Measurements from ENCODE around the gene PACSIN3.

Gene PACSIN3

DNA sequence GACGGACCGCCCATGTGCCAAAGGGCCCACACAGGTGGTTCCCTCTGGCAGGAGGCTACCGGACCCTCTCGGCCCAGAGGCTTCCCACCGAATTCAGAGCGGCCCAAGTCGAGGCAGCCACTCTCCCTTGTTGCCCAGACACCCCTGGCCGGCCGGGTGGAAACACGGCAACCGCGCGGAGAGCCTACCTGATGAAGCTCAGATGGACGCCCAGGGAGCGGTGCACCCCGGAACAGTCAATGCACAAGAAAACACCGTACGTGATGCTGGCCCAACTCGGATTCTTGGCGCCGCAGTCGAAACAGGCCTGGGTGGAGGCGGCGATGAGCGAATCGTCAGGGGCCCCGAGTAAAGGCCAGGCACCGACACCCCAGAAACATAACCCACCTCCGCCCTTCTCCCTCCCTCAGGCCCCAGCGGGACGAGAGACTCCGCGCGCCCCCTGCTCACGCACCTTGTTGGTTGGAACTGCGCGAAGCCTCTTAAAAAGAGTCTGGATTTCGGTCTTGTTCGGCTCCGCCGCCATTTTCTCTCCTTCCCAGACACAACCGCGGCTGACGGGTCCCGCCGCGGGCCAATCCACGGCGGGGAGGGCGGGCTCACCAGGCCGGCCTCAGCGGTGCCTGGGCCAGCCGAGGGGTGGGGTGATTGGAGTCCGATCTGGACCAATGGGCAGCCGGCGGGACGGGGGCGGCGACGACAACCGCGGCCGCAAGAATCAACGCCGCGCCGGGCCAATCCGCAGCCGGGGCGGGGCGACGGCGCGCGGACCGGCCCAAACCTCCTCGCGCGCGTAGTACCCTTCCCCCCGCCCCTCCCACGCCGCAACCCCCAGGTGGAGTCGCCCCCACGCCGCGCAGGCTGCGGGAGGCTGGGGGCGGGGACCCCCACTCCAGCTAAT lies 9.7 kb downstream of the PACSIN3 start, which contains the start of gene ARFGAP2:
TSS of gene ARFGAP2 (minus strand) at position 552 of the 901 bp plus-strand sequence. CDS start at position 526, 26 bp downstream.
- no peaks in the 10 kb centered on the region for H3K4me1 ChIP-seq (ENCODE audit: control insufficient read depth, insufficient read depth, low read length)
- H3K27ac ChIP-seq (ENCODE audit: low read depth, low read length), result peak within 1 kb of the TSS; percentile 90
- H3K4me3 ChIP-seq (ENCODE audit: low read depth, low read length), result peak within 1 kb of the TSS; percentile 95
- H3K9ac ChIP-seq (ENCODE audit: low read depth, low read length), result peak within 1 kb of the TSS; percentile 97
- H3K27me3 ChIP-seq (ENCODE audit: control insufficient read depth, insufficient read depth, low read length), result no peaks in the 10 kb centered on the region
- H3K36me3 ChIP-seq (ENCODE audit: control insufficient read depth, insufficient read depth, low read length), result peaks cover 59% of the 10 kb centered on the region
- no peaks in the 10 kb centered on the region for H3K9me3 ChIP-seq (ENCODE audit: control insufficient read depth, insufficient read depth, low read length)

DNA sequence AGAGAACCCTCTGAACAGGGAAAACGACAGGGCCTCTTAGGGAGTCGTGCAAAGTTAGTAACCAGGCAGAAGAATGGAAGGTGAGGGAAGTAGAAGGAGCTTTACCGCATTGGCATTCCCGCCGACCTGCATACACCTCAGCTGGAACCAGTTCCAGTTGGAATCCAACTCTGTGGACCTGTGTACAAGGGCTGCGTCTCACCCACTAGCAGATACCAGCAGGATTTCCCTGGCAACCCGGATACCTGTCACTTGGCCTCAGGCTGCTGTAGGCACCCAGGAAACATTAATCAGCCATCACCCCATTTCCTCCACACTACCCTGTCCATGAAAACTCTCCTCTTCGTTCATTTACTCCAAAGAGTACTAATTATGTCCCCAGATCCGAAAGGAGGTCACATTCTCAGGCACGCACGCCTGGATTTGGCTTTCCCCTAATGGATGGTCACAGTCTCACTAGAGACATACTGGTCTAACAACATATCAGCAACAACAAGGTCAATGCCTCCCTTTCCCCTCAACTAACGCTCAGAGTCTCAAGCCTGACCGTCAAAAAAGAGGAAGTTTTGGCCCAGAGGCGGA lies 10.4 kb downstream of the PACSIN3 start:
- peak overlapping the region; percentile 97 for H3K9ac ChIP-seq (ENCODE audit: low read depth, low read length)
- H3K27me3 ChIP-seq (ENCODE audit: control insufficient read depth, insufficient read depth, low read length), result no peaks in the 10 kb centered on the region
- no peaks in the 10 kb centered on the region for H3K4me1 ChIP-seq (ENCODE audit: control insufficient read depth, insufficient read depth, low read length)
- H3K27ac ChIP-seq (ENCODE audit: low read depth, low read length), result peak overlapping the region; percentile 90
- no peaks in the 10 kb centered on the region for H3K9me3 ChIP-seq (ENCODE audit: control insufficient read depth, insufficient read depth, low read length)
- peaks cover 67% of the 10 kb centered on the region for H3K36me3 ChIP-seq (ENCODE audit: control insufficient read depth, insufficient read depth, low read length)
- H3K4me3 ChIP-seq (ENCODE audit: low read depth, low read length), result peak overlapping the region; percentile 95

DNA sequence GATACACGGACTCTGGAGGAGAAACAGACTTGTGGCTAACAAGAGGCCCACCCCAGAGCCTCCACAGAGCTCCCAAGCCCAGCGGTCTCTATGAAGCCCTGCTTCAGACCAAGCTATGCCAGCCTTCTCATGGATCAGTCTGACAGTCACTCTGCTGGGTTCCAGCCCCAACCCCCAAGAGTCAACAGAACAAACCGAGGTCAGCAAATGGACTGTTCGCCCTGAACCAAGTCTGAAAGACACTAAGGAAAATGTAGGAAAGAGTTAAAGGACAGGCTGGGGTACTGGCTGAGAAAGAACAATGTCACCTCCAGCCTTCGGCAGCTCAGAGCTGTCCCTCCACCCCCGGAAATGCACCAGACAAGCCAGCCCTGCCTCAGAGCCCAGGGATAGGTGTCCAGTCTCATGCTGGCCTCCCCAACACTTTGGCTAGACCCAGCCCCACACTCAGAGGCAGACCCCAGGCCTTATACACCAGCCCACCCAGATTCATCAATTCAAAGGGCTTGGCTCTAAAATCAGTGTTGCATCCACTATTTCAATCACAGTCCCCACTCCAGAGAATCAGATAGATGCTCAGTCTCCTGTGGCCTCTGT lies 13.4 kb downstream of the PACSIN3 start:
- Histone ChIP-seq H3K36me3 (ENCODE audit: control insufficient read depth, insufficient read depth, low read length) (peaks cover 65% of the 10 kb centered on the region), H3K27me3 (ENCODE audit: control insufficient read depth, insufficient read depth, low read length) (no peaks in the 10 kb centered on the region), H3K9me3 (ENCODE audit: control insufficient read depth, insufficient read depth, low read length) (no peaks in the 10 kb centered on the region), H3K9ac (ENCODE audit: low read depth, low read length) (no peak overlapping the region), H3K27ac (ENCODE audit: low read depth, low read length) (no peak overlapping the region), H3K4me3 (ENCODE audit: low read depth, low read length) (no peak overlapping the region), H3K4me1 (ENCODE audit: control insufficient read depth, insufficient read depth, low read length) (no peaks in the 10 kb centered on the region)

DNA sequence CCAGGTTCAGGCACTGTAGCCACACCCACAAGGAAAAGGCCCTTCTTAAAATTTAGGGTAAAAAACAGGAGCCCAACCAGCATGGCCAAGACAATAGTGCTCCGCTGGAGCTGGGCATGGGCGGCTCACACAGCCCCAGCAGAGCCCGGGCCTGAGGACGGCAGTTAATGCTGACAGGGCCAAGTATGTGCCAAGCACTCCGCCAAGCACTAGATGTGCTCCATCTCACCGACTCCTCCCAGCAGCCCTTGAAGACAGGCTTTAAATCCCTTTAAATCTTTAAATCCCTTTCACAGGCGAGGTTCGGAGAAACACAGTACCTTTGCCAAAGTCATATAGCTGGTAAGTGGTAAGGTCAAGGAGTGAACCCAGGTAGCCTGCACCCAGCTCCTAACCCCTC lies 14.4 kb downstream of the PACSIN3 start:
- Histone ChIP-seq H3K27ac (ENCODE audit: low read depth, low read length) (no peak overlapping the region), H3K4me3 (ENCODE audit: low read depth, low read length) (no peak overlapping the region), H3K4me1 (ENCODE audit: control insufficient read depth, insufficient read depth, low read length) (no peaks in the 10 kb centered on the region), H3K9me3 (ENCODE audit: control insufficient read depth, insufficient read depth, low read length) (no peaks in the 10 kb centered on the region), H3K36me3 (ENCODE audit: control insufficient read depth, insufficient read depth, low read length) (peaks cover 75% of the 10 kb centered on the region), H3K9ac (ENCODE audit: low read depth, low read length) (no peak overlapping the region), H3K27me3 (ENCODE audit: control insufficient read depth, insufficient read depth, low read length) (no peaks in the 10 kb centered on the region)

DNA sequence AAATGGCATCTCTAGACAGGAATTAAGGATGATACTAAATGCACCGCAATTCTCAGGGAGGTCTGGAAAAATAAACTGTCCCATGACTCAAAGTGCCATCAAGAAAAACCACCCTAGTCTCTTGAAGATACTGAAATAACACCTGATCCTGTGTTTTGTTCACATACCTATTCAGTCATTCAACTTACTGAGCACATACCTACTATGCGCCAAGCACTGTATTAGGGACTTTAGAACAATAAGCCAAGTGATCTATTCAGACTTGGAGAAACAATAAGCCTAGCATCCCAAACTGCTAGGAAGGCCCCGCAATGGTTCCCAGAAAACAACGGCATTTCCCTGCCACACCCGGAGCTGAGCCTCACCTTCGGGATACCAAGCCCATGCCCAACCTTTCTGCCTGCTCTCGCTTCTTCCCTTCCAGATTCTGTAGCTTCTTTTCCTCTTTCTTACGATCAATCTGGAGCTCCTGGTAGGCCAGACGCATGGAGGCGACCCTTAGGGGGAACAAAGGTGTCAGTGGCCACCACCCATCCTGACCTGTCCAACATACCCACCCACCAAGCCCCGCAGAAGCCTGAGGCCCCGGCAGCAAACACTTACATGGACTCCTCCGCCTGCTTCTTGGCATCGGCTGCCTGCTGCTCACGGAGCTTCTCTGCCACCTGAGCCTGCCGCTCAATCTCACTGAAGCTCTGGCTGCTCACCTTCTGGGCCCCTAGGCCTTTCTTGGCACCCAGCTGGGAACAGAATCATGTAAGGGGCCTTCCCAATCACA lies 15.0 kb downstream of the PACSIN3 start:
- Histone ChIP-seq H3K4me1 (ENCODE audit: control insufficient read depth, insufficient read depth, low read length) (no peaks in the 10 kb centered on the region), H3K9me3 (ENCODE audit: control insufficient read depth, insufficient read depth, low read length) (no peaks in the 10 kb centered on the region), H3K36me3 (ENCODE audit: control insufficient read depth, insufficient read depth, low read length) (peaks cover 81% of the 10 kb centered on the region), H3K27ac (ENCODE audit: low read depth, low read length) (no peak overlapping the region), H3K27me3 (ENCODE audit: control insufficient read depth, insufficient read depth, low read length) (no peaks in the 10 kb centered on the region), H3K9ac (ENCODE audit: low read depth, low read length) (no peak overlapping the region), H3K4me3 (ENCODE audit: low read depth, low read length) (no peak overlapping the region)

DNA sequence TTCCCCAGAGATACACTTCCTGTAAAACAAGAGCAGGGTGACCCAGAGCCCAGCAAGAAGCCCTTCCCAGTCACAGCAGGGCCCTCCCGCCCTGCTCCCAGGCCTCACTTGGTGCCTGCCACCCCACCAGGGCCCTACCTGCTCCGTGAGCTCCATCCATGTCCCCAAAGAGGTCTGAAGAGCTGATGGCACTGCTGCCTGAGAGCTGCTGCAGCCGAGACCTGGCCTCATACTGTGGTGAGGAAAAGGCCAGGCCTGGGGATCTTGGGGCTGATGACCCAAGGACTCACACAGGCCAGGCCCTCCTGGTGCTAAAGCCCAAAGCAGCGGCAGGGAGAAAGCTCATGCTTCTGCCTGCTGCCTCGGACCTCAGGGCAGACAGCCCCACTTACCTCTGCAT lies 19.9 kb downstream of the PACSIN3 start:
- no peaks in the 10 kb centered on the region for H3K4me1 ChIP-seq (ENCODE audit: control insufficient read depth, insufficient read depth, low read length)
- no peak overlapping the region for H3K27ac ChIP-seq (ENCODE audit: low read depth, low read length)
- H3K9me3 ChIP-seq (ENCODE audit: control insufficient read depth, insufficient read depth, low read length), result no peaks in the 10 kb centered on the region
- H3K27me3 ChIP-seq (ENCODE audit: control insufficient read depth, insufficient read depth, low read length), result no peaks in the 10 kb centered on the region
- no peak overlapping the region for H3K4me3 ChIP-seq (ENCODE audit: low read depth, low read length)
- no peak overlapping the region for H3K9ac ChIP-seq (ENCODE audit: low read depth, low read length)
- H3K36me3 ChIP-seq (ENCODE audit: control insufficient read depth, insufficient read depth, low read length), result peaks cover 70% of the 10 kb centered on the region

DNA sequence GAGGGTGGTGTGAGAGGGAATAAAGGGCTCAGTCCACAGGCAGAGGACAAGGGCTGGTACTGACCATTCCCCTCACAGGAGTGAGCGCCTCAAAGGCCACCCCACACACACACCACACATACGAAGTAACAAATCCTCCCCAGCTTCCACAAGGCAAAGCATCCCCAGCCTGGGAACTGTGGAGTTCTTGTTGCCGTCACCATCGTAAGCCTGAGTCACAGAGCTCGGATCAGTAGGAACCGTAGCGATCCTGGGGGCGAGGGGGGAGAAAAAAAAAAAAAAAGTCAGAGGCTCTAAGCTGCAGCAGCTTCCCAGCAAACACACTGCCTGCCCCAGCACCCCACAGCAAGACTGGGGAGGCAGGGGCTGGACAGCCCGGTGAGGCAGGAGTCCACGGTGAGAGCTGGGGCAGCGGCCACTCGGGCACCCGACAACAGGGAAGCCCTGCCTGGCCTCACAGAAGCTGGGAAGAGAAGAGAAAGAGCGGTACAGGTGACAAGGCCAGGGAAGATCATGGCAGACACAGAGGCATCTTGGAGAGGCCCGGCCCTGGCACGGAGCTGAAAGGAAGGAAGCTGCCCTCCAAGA lies 20.9 kb downstream of the PACSIN3 start:
- Histone ChIP-seq H3K27me3 (ENCODE audit: control insufficient read depth, insufficient read depth, low read length) (no peaks in the 10 kb centered on the region), H3K9me3 (ENCODE audit: control insufficient read depth, insufficient read depth, low read length) (no peaks in the 10 kb centered on the region), H3K36me3 (ENCODE audit: control insufficient read depth, insufficient read depth, low read length) (peaks cover 61% of the 10 kb centered on the region)

DNA sequence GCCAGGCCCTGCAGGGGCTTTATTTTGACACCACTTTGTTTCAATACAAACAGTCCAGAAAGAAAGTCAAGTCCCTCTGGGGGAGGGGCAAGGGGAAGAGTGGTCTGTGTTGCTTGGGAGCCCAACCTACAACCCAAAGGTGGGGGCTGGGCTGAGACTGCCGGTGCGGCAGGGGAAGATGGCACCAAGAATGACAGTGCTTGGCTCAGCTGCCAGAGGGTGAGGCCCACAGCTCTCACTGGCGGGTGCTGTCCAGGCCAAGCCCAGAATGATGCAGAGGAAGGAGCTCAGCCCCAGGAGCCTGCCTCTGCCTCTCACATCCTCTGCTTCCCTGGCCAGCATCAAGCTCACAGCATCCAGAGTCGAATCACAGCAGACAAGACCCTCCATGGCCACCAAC lies 21.9 kb downstream of the PACSIN3 start:
- H3K36me3 ChIP-seq (ENCODE audit: control insufficient read depth, insufficient read depth, low read length), result peaks cover 55% of the 10 kb centered on the region

More for the DNA sequence above, 20.9 kb downstream of the PACSIN3 start:
- Histone ChIP-seq H3K27ac (ENCODE audit: low read depth, low read length) (no peak overlapping the region), H3K9ac (ENCODE audit: low read depth, low read length) (no peak overlapping the region), H3K4me3 (ENCODE audit: low read depth, low read length) (no peak overlapping the region), H3K4me1 (ENCODE audit: control insufficient read depth, insufficient read depth, low read length) (no peaks in the 10 kb centered on the region)

DNA sequence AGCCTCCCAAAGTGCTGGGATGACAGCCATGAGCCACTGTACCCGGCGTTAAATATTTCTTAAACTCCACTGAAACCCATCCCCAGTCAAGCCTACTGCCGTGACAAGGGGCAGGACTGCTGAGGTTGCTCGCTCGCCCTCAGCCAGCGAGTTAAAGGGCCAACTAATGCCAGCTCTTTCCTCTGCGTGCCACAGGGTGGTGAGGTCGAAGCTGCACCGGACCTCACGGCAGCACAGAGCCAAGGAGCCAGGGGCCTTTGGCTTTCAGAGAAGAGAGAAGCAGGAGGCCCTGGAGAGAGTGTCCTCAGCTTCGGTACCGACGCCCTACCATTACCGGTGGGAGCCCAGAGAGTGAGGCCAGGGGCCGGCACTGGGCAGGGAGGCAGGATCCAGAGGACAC lies 22.3 kb downstream of the PACSIN3 start:
- no peaks in the 10 kb centered on the region for H3K9me3 ChIP-seq (ENCODE audit: control insufficient read depth, insufficient read depth, low read length)
- no peaks in the 10 kb centered on the region for H3K4me1 ChIP-seq (ENCODE audit: control insufficient read depth, insufficient read depth, low read length)
- H3K9ac ChIP-seq (ENCODE audit: low read depth, low read length), result no peak overlapping the region
- H3K27me3 ChIP-seq (ENCODE audit: control insufficient read depth, insufficient read depth, low read length), result no peaks in the 10 kb centered on the region
- H3K27ac ChIP-seq (ENCODE audit: low read depth, low read length), result no peak overlapping the region
- peaks cover 52% of the 10 kb centered on the region for H3K36me3 ChIP-seq (ENCODE audit: control insufficient read depth, insufficient read depth, low read length)
- no peak overlapping the region for H3K4me3 ChIP-seq (ENCODE audit: low read depth, low read length)

More for the DNA sequence above, 21.9 kb downstream of the PACSIN3 start:
- H3K4me3 ChIP-seq (ENCODE audit: low read depth, low read length), result no peak overlapping the region
- no peaks in the 10 kb centered on the region for H3K27me3 ChIP-seq (ENCODE audit: control insufficient read depth, insufficient read depth, low read length)
- H3K4me1 ChIP-seq (ENCODE audit: control insufficient read depth, insufficient read depth, low read length), result no peaks in the 10 kb centered on the region
- no peak overlapping the region for H3K9ac ChIP-seq (ENCODE audit: low read depth, low read length)
- H3K9me3 ChIP-seq (ENCODE audit: control insufficient read depth, insufficient read depth, low read length), result no peaks in the 10 kb centered on the region
- H3K27ac ChIP-seq (ENCODE audit: low read depth, low read length), result no peak overlapping the region

DNA sequence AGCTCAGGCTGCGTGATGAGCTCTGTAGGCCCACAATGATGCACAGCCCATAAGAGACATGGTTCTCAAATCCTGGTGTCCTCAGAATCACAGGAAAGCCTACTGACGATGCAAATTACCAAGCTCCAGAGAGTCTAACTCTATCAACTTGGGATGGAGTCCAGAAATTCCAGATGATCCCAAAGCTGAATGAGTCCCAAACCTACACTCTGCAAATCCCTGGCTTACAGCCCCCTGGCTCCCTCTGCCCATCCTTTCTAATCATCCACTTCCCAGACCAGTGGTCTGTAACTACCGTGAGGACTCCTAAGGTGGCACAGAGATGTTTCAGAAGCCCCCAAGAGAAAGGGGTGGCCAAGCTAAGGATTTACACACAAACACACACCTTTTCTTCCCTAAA lies 23.0 kb downstream of the PACSIN3 start:
- H3K4me1 ChIP-seq (ENCODE audit: control insufficient read depth, insufficient read depth, low read length), result no peaks in the 10 kb centered on the region
- no peaks in the 10 kb centered on the region for H3K9me3 ChIP-seq (ENCODE audit: control insufficient read depth, insufficient read depth, low read length)
- no peaks in the 10 kb centered on the region for H3K27me3 ChIP-seq (ENCODE audit: control insufficient read depth, insufficient read depth, low read length)
- no peak overlapping the region for H3K4me3 ChIP-seq (ENCODE audit: low read depth, low read length)
- H3K27ac ChIP-seq (ENCODE audit: low read depth, low read length), result no peak overlapping the region
- no peak overlapping the region for H3K9ac ChIP-seq (ENCODE audit: low read depth, low read length)
- H3K36me3 ChIP-seq (ENCODE audit: control insufficient read depth, insufficient read depth, low read length), result peaks cover 45% of the 10 kb centered on the region
